Stimulated activated naive CD4-positive, alpha-beta T cell (primary cell): ENCODE results near the gene JAG2.
A peak's percentile ranks its signal among the peaks of the same experiment; 100 is the strongest.

Source experiments
- DNase-seq, 6 experiments: peaks; one replicate each; lab custom pipeline; 2025; lab: John Stamatoyannopoulos, UW

Gene JAG2

GRCh38 chr14:105168496-105168978 lies at the start of gene JAG2:
JAG2 (minus strand) TSS chr14:105168776; CDS start chr14:105168420, 356 bp downstream.
- peak; percentile 19 to 66 (median 40) for DNase-seq

GRCh38 chr14:105217774-105218173 lies 49.2 kb upstream of the JAG2 start:
- DNase-seq, result no peak

DNA sequence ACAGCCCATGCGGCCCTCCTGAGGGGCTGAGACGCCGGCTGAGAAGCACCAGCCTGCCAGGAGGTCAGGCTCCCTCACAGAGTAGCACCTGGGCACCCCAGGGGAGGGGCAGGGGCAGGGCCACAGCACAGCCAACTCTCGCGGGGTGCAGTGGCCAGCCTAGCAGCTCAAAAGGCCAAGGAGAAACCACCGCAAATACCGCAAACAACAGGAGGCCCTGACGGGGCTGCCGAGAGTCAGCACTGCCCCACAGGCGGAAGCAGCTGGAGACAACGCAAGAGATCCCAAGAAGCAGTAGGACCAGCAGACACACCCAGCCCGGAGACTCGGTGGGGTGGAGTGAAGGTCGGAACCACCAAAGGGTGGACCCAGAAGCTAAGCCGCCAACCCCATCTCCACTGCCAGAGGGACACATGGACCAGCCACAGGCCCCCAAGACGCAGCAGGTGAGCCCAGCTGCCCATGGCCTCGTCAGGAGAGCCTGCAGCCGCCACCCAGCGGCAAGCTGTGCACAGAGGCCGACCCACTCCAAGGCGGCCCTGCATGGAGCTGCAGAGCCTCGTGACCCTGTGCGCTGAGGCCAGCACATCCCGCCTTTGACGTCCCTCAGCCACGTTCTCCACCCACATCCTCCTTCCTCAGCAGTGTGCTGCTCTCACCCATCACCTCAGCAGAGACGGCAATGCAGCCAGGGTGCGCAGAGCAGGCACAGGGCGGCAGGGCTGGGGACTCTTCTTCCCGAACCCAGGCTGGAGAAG lies 48.1 kb upstream of the JAG2 start:
- DNase-seq, result no peak

DNA sequence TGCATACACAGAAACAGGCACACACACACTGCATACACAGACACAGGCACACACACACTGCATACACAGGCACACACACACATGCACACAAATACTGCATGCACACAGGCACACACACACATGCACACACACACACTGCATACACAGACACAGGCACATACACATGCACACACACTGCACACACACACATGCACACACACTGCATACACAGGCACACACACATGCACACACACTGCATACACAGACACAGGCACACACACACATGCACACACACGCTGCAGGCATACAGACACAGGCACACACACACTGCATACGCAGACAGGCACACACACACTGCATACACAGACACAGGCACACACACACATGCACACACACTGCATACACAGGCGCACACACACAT lies 47.0 kb upstream of the JAG2 start:
- DNase-seq, result no peak

GRCh38 chr14:105214324-105214915 lies 45.8 kb upstream of the JAG2 start:
- no peak for DNase-seq

- no peak for DNase-seq
Observed at GRCh38 chr14:105213361-105213760, 44.8 kb upstream of the JAG2 start.

DNA sequence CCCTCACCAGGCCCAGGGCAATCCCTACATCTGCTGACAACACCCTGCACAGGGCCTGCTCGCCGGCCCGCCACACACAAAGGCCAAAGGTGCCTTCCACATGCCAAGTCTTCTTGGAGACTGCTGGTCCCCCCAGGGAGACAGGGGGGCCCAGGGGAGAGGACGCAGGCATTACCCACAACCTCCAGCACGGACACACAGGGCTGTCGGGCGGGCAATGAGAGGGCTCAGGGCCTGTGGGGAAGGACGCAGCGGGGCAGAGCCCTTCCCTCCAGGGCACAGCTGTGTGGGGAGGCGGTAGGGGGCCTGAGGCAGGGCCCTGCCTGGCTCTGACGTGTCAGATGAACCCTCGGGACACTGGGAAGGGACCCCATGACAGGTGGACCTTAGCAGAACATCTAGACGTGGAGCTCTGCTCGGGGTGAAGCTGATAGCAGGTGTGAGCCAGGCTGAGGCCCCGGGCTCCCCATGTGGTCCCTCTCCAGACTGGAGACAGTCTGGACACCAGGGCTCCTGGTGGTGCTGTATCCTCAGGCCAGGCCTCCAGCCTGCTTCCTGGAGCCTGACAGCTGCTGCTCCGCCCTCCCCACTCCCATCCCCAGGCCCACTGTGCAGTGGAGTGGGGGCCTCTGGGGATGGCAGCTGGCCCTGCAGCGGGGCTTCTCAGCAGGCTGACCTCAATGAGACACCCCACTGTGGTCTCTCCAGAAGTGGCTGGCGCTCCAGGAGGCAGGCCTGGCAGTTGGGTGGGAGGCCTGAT lies 44.1 kb upstream of the JAG2 start:
- DNase-seq, result no peak

GRCh38 chr14:105211758-105212089 lies 43.1 kb upstream of the JAG2 start:
- no peak for DNase-seq

- no peak for DNase-seq
Observed at GRCh38 chr14:105211086-105211757, 42.6 kb upstream of the JAG2 start.

GRCh38 chr14:105210266-105211025 lies 41.9 kb upstream of the JAG2 start:
- DNase-seq, result no peak

DNA sequence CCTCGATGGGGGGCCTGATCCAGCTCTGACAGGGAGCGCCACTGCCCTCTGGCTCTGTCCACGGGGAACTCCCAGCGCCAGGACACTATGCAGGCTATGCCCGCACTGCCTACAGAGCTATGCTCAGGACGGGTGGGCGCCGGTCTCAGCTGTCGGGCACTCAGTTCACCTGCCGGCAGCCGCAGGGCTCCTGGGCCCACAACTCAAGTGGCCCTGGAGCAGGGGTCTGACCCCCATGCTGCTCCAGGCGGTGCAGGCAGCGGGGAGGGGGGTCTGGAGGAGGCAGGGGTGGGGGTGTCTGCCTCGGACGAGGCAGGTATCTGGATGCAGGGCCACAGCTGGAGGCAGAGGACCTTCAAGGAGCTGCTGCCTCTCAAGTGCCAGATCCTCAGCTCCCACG lies 41.1 kb upstream of the JAG2 start:
- DNase-seq, result no peak

DNA sequence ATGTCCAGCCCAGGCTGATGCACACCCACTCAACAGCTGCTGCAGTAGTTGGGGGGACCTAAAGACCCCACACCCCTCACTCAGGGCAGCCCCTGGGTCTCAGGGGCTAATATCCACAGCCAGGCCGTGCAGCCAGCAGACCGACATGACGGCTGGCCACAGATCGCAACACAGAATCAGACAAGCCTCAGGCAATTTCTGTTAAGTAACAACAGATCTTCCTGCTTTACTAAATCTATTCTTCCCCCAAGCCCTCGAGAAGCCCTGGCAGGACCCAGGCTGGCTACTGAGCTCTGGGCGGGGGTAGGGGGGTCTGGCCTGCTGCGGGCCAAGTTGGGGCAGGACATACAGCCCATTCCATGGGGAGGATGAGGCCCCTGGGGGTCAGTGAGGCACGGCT lies 40.5 kb upstream of the JAG2 start:
- no peak for DNase-seq

- no peak for DNase-seq
Observed at GRCh38 chr14:105208738-105209075, 40.1 kb upstream of the JAG2 start.

DNA sequence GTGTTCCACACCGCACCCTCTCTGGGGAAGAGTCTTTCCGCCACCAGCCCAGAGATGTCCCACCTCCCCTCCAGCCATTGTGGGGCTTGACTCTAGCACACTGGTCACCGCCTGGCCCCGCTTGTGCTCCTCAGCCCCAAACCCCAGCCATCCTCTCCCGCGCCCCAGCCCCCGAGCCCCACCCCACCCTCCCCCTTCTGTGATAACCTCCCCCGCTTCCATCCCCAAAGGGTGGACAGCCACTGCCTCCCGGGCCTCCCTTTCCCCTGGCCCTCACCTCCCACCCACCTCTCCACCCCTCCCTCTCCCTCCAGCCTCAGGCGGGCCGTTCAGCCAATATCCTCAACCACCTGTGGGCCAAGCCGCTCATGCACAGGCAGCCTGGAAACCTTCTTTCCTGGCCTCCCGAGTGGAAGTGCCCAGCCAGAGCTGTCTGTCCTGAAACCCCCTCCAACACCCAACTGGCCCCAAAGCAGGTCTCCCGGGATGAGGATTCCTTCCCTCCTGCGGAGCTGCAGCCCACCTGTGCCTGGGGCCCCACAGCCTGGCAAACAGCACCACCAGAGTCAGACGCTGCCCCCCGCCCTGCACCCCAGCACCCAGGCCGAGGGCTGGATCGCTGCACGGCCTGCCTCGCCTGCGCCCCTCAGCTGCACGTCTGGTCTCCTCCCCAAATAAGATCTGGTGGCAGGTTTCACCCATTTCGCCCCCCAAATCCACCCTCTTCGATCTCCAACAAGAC lies 39.6 kb upstream of the JAG2 start:
- no peak for DNase-seq

DNA sequence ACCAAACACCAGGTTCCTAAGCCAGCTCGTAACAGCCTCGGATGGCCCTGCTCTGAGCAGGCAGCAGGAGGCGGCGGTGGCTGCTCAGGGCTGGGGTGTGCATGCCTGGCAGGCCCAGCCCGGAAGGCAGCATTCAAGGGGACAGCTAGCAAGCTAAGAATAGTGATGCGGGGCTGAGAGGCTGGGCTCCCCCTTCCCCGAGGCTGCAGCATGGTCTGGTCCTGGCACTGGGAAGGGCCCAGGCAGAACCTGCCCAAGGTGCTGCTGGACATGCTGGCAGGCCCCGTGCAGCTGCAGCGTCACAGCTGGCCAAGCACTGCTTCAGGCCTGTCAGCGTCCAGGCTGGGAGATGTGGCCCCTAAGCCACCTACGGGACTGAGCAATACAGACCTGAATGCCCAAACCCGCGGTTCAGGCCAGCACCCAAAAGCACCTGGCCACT lies 38.9 kb upstream of the JAG2 start:
- DNase-seq, result no peak

DNA sequence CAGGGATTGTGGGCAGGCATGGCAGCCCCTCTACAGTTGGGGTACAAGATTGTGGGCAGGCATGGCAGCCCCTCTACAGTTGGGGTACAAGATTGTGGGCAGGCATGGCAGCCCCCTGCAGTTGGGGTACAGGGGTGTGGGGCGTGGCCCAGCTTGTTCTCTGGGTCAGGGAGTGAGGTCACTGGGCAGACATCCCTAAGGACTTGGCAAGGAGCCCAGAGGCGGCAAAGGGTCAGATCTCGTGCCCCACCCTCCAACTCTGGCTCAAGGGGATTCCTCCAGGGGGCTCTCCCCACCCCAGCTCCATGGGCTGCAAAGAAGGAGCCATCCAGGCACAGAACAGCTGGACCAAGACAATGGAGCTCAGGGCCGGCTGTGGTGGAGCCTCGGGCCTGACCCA lies 38.3 kb upstream of the JAG2 start:
- no peak for DNase-seq

DNA sequence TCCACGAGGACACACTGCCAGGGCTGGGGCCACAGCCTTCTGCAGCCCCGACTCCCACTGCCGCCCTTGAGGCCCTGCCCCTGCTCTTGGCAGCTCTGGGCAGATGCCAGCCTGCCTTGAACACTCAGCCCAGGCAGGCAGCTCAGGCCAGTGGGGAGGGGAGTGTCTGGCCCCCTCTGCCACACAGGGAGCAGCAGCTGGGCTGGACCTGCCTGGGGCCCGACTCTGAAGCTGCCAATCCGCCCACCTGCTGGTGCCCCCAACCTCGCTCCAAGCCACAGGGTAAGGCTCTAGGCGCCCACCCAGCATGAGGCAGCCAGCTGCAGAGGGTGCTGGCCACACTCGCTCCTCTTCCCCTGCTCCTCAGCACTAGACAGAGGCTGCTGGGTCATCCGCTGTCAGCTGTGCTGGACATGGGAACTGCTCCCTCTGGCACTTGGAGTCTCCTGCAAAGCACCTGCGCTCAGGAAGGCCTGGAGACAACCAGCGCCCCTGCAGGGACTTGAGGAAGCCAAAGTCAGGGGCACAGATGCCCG lies 37.2 kb upstream of the JAG2 start:
- no peak for DNase-seq

DNA sequence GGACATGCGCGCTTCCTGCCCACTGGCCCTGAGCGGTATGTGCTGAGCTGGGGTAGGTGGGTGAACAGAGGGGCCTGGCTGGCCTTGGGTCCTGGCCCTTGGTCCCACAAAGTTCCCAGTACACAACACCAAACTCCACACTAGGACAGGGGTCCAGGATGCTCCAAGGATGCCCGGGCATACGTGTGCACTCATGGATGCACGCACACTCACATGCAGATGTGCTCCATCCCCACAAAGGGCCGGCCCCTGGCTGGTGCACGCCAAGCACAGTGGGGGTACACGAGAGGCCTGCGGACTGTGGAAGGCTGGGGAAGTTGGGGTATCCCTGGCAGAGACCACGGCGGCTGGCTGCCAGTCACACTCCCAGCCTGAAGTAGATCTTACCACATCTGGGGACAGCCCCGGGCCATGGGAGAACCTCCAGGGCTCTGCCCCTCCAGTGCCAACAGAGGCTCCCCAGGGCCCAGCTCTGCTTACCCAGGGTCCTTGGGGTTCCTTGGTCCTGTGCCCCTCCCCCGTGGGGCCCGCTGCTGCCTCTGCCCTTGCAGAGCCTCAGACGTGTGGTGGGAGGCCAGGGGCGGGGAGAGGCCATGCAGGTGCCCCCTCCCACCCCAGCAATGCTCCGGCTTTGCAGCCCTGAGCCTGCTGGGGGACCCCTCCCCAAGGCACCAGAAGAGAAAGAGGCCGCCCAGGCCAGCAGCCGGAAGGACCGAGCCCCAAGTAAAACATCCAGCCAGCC lies 36.5 kb upstream of the JAG2 start:
- DNase-seq, result no peak

DNA sequence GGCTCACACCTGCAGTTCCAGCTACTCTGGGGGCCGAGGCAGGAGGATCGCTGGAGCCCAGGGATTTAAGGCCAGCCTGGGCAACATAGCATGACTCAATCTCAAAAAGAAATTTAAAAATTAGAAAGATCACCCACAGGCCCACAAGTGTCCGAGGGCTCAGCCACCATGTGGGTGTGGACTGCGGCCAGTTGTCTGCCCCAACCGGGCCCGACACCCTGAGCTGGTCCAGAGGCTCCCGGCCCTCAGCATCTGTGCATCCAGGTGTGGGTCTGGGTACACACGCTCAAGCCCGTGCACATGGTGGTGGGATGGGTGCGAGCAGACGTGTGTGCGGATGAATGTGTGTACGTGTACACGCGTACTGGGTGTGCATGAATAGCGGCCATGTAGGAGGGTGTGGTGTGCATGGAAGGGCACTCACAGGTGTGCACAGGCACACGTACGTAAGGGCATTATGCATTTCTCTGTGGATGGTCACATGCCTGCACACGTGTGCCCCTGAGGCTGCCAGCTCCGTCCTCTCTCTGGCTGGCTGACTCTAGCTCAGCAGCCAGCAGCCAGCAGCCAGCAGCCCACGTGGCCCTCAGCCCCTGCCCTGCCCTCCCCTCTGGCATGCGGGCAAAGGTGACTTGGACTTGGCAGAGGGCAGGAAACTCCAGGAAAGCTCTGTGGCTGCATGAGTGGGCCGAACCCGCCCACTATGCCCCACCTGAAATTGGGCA lies 35.8 kb upstream of the JAG2 start:
- no peak for DNase-seq
